GM21825 (cell line): ENCODE data around the gene LAMTOR2.

Source experiments
- ATAC-seq: cut with Tn5 transposase; IDR thresholded peaks from one replicate; pipeline ENCODE4 v1.9.1; 2021; ENCODE audit warnings: mild to moderate bottlenecking, moderate library complexity; ENCODE audit not compliant: unreplicated experiment

LAMTOR2 gene

GRCh38 chr1:156074661-156075060 lies 20.1 kb downstream of the LAMTOR2 start:
- ATAC-seq: no peak

- no peak for ATAC-seq
Measured at GRCh38 chr1:156075162-156075561, 20.6 kb downstream of the LAMTOR2 start.

GRCh38 chr1:156075775-156076204 lies 21.2 kb downstream of the LAMTOR2 start:
- ATAC-seq: no peak

- ATAC-seq: no peak
Measured at GRCh38 chr1:156076609-156077429, 22.2 kb downstream of the LAMTOR2 start.

GRCh38 chr1:156077430-156077760 lies 22.8 kb downstream of the LAMTOR2 start:
- no peak for ATAC-seq

- ATAC-seq: no peak
Measured at GRCh38 chr1:156078728-156079127, 24.1 kb downstream of the LAMTOR2 start.

- ATAC-seq: no peak
Measured at GRCh38 chr1:156079762-156080161, 25.2 kb downstream of the LAMTOR2 start.

- ATAC-seq: no peak
Measured at GRCh38 chr1:156080241-156080862, 25.8 kb downstream of the LAMTOR2 start.

- no peak for ATAC-seq
Measured at GRCh38 chr1:156080863-156081179, 26.2 kb downstream of the LAMTOR2 start.

- no peak for ATAC-seq
Measured at GRCh38 chr1:156081180-156081916, 26.8 kb downstream of the LAMTOR2 start.

- ATAC-seq: no peak
Measured at GRCh38 chr1:156081917-156082308, 27.3 kb downstream of the LAMTOR2 start.

GRCh38 chr1:156082309-156083091 lies 27.9 kb downstream of the LAMTOR2 start, which contains the start of gene MEX3A:
Gene MEX3A, minus strand, starts transcription at chr1:156082465. Its CDS starts 467 bp downstream, at chr1:156081998.
- no peak for ATAC-seq

GRCh38 chr1:156083800-156084790 lies 29.5 kb downstream of the LAMTOR2 start:
- no peak for ATAC-seq

- ATAC-seq: no peak
Measured at GRCh38 chr1:156086256-156086662, 31.7 kb downstream of the LAMTOR2 start.

GRCh38 chr1:156089704-156090103 lies 35.1 kb downstream of the LAMTOR2 start:
- ATAC-seq: no peak

- no peak for ATAC-seq
Measured at GRCh38 chr1:156090138-156090839, 35.7 kb downstream of the LAMTOR2 start.

GRCh38 chr1:156090840-156091188 lies 36.2 kb downstream of the LAMTOR2 start:
- ATAC-seq: peak; percentile 70

GRCh38 chr1:156091610-156092009 lies 37.0 kb downstream of the LAMTOR2 start:
- ATAC-seq: no peak

GRCh38 chr1:156095906-156096508 lies 41.4 kb downstream of the LAMTOR2 start:
- no peak for ATAC-seq
